Muscle of arm (tissue), 14 donors: Measurements from ENCODE around the gene MYO7B. TPM values are rescaled to one million over a fixed set of nuclear protein-coding genes. Genes with fewer than 3 reads are reported as not detected.

Source experiments
- DNase-seq: peaks from one replicate; pipeline ENCODE4 v3.0.0-alpha.2; 2013
- long read RNA-seq, 11 donors: transcript quantifications; one replicate each; lab custom pipeline, GENCODE V29; 2026
- polyA plus RNA-seq, 12 donors: library from polyadenylated mRNA; unstranded; fragments of 120-200 nt; gene quantifications; one replicate each; pipeline ENCODE4 v1.2.1, GENCODE V29; 2013; ENCODE audit not compliant: insufficient read length in 12 of 12

The MYO7B gene
- polyA plus RNA-seq, result 10 to 100 TPM in 1 of 12 donors, 1 to 10 TPM in 4, under 1 TPM in 6, not detected in 1; 0.54 to 24.5 (median 0.97) TPM
- long read RNA-seq, donor 1, partial matches to known transcripts, result 22 of 43 reads
- long read RNA-seq, donor 1, other reads (novel, unspliced or antisense), result 18 of 43 reads
- long read RNA-seq, donor 2, result 0 reads
- long read RNA-seq, donor 3, result 0 reads
- long read RNA-seq, donor 4, result 0 reads
- long read RNA-seq, donor 5, result 0 reads
- long read RNA-seq, donor 6, result 0 reads
- long read RNA-seq, donor 7, result 0 reads
- long read RNA-seq, donor 8, result 0 reads
- long read RNA-seq, donor 9, result 0 reads
- long read RNA-seq, donor 10, result 0 reads
- long read RNA-seq, donor 11, result 0 reads

DNA sequence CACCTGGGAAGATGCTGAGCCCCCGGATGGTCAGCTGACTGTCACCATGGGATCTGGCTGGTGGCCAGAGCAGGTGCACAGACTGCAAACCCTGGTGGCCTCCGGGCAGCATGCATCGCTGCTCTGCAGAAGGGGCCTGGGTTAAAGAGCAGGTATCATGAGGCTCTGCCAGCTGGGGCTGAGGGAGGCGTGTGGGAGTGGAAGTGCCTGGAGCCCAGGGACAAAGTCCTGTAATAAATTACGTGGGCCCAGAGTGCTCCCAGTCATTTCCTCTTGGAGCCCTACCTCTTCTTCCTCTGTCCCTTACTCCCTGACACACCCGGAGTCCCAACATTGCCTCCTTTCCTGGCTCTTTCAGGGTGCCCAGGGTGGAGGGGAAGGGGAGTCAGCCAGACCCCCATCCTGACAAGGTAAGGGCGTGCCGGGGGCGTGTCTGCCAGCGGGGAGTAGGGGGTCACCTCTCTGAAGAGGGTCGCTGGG is at the start of gene MYO7B:
Gene MYO7B (plus strand): TSS at position 262 of the 480 bp plus-strand sequence. CDS start 24,040 bp downstream, outside the sequence.
- DNase-seq, result no peak

DNA sequence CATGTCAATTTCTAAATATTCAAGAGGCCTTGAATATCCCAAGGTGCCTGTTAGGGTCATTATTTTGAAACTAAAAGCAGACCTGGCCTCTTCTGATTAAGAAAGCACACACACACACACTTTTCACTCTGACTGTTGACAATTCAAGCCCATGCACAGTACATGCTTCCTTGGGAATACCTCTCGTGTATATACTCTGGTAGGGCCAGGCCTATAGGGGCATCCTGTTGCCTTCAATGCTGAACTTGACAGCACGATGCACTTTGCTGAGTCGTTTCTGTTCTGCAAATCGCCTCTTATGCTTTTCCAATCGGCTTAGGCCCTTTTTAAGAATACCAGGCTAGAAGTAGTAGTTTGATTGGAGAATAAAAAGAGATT is 49.8 kb upstream of the MYO7B start:
- no peak for DNase-seq

DNA sequence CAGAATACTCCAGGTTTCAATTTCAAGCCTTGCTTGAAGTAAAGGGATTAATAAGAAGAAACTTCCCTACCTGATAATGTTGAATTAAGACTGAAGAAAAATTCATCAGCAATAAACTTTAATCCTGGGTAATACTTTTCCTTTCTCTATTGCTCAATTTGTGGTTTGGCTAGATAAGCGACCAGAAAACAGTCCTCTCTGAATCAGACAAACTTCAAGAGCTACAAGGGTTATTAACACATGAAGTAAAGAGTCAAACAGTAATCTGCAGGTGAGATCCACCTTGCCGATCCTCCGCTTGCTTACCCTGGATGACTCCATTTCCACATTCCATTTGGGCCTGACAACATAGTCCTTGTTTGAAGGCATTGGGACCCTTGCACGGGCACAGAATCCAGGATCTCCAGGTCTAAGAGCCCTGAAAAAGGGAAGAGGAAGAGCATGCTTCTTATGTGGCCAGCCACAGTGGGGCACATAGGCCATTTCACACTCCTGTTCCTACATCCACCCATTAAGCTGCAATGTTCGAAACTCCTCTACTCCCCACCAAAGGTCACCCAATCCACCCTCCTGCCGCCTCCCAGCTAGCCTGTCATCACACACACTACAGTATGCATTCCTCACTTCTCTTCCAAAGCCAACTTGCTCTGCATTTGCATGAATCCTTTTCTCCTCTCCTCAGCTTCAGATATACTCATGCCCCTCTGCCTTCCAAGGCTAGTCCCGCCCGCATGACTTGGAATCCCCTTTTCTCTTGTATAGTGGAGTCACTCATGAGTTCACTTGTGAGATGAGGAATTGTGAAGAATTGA is 49.0 kb upstream of the MYO7B start:
- no peak for DNase-seq

DNA sequence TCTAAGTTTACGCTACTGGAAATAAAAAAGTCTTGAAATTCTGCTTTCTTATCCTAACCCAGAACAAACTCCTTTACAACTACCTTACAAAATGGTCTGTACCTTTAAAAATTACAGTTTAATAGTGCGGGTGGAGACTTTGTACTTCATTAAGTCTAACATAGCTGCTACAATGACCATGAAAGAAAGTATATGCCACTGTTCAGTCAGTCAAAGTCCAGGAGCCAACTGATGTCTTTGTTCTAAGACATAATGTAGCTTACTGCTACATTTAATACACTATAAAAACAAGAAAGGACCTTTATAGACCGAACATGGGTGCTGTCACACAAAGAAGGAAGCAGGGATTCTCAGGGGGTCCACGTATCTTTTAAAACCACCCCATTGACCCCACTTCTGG is 45.2 kb upstream of the MYO7B start:
- DNase-seq, result no peak

DNA sequence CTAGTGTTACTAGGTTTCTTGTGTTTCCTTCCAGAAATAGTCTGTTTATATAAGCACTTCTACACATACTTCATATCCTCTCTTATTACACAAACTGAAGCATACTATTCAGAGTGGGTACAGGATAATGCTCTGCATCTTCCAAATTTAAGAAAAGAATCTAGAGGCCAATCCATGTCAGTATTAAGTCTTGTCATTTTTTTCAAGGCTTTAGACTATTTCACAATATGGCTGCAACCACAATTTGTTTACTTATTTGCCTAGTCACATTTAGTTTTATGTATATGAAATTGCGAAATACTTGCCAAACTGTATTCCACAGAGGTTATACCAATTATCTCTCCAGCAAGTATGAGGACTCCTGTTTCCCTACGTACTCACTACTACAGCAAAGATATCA is 37.1 kb upstream of the MYO7B start:
- DNase-seq, result no peak

DNA sequence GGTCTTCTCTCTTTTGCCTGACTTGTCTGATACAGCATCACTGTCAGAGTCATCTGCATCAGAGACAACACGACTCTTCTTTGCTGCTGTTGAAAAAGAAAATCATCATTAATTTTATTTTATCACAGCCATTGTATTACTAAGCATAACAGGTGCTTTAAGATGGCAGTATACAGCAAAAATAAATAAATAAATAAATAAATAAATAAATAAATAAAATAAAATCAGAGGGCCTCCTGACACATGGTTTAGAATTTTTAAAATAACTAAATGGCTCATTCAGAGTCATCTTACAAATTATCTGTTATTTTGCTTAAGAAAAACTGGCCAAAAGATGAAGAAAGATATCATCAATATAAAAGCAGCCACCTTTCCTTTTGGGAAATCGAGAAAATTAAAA is 32.0 kb upstream of the MYO7B start:
- DNase-seq, result no peak

DNA sequence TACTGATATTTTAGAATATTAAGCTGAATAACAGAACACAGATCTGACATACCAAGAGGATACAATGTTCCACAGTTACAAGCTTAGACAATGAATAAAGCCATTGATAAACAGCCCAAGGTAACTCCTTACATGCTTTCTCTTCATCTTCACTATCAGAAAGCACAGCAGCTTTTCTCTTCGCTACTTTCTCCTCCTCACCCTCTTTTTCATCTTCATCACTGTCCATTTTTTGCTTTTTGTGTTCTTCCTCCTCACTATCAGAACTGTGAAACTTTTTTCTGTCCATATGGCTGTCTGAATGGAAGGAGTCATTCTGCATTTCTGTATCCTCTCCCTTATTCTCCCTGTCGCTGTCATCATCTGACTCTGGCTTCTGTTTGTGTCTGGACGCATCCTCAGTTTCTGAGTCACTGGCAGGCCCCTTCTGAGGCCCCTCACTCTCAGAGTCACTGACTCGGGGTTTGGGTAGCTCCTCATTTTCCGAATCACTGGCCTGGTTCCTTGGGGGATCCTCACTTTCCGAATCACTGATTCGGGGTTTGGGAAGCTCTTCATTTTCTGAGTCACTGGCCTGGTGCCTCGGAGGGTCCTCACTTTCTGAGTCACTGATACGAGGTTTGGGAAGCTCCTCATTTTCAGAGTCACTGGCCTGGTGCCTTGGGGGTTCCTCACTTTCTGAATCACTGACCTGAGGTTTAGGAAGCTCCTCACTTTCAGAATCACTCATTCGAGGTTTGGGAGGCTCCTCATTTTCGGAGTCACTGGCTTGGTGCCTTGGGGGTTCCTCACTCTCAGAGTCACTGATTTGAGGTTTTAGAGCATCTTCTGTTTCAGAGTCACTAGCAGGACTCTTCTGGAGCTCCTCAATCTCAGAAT is 30.7 kb upstream of the MYO7B start:
- DNase-seq, result no peak

DNA sequence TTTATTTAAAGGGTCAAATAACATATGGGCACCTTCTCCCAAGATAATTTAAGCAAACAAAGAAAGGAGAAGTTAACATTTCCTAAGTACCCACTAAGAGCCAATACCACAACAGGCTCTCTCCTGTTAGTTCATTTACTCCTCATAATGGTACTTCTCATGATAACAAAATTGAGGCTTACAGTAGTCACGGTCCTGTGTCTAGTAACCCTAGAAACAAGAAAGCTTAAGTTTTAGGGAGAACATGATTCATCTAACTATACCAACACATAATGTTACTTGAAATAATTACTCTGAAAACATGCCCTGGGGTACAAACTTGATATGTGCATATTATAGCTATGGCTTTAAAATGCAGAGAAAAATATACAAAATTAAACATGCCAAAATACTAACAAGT is 29.0 kb upstream of the MYO7B start:
- DNase-seq, result no peak

DNA sequence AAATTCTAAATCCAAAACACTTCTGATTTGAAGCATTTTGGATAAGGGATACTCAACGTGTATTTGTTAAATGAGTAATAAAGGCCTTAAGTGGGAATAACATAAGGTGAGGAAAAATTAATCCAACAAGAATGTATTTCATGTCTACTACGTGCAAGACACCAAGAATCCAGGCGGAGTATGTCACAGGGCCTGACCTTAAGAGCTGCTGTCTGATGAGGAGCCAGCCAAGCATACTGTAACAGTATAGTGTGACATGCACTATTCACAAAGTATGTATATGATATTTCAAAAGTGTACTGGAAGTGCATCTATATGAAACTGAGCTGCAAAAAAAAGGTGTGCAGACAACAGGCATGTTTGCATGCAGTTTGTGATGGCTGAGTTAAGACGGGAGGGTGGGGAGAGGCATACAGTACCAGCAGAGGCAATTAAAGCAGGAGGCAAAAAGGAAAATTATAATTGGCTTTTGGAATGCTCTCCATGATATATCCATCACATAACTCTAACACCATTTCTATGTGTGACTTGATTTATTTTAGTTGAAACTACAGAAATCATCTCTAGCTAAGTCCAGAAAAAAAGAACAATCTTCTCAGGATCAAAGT is 27.4 kb upstream of the MYO7B start:
- no peak for DNase-seq

DNA sequence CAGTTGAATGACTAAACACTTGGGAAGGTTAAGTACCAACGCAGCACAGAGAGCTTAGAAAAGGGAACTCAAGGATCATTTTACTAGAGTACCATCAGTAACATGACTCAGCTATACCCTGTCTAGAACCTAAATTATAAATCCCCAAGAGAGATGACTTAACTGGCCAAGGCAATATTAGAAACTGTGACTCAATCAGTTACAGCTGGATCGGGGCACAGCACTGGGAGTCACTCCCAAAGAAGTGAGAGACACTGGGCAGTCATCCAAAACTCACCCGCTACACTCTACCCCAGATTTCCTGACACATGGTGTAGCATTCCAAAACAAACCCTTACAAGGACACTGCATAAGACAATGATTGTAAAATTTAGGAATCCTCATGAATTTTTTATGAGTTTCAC is 26.9 kb upstream of the MYO7B start:
- peak; percentile 54 for DNase-seq

DNA sequence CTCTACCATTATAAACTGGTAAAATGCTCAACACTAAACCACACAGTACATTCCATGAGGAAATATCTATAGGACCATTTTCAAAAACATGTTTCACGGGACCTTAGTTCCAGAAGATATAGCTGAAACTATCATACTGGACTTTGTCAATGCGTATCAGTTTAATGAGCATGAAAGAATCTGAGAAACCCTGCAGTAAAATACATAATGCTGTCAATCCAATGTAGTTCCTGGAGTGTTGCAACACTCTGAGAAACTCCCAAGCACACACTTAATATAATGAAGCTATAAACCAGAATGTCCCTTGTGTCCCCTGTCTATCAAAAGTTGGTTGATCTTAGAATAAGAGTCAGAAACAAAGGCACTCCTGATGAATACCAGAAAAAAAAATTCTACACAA is 25.4 kb upstream of the MYO7B start:
- no peak for DNase-seq

DNA sequence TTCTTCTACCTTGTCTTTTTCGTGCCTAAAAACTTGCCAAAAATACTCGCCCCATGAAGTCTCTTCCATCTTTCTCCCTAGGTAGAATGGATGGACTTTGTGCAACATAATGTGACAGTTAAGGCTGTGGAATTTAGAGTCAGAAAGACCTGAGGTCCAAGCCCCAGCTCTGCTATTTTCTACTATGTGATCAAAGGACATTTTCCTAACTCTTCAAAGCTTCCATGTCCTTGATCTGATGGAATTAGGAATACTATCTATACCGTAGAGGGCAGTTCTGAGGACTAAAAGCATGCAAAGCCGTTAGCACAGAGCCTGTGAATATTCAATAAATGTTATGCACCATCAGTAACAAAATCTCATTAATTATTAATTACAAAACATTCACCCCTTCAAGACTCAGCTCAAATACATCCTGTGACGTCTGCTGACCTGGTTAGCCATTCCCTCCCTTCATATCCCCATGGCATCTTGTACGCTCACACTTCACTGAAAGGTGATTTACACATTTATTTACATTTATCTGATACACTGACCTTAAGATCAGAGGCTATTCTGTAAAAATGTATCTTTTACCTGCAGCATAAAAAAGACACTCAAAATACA is 24.3 kb upstream of the MYO7B start:
- no peak for DNase-seq

DNA sequence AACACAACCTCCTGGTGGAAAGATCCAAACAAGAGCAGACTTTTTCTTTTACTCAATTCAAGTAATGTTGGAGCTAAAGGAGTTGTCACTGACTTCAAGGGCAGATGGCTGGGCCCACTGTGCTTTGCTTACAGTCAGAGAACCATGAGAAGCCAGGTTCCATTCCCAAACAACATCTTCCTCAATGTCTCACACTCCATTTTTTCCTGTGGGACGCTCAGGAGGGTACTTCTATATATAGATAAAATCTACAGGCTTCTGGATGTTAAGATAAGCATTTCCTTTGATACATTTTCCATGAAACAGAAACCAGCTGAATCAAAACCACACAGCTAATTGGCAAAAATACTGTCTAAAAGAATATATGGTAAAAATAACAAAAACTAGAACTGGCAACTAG is 23.6 kb upstream of the MYO7B start:
- DNase-seq, result no peak

DNA sequence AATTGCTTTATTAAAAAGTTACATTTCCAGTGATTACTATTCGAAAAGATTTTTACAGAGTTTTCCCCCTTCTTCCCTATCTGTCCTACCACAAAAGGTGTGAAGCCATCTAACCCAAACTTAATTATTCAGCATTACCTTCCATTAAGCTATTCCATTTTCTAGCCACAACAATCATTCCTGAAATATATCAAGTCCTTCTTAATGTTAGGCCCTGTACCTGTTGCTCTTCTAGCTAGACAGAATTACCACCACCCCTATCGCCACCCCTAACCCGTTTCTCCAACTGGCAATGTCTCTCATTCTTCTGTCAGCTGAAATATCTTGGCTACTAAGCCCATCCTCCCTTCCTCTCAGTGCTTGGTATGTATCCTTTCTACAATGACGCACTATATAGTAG is 23.1 kb upstream of the MYO7B start:
- no peak for DNase-seq

DNA sequence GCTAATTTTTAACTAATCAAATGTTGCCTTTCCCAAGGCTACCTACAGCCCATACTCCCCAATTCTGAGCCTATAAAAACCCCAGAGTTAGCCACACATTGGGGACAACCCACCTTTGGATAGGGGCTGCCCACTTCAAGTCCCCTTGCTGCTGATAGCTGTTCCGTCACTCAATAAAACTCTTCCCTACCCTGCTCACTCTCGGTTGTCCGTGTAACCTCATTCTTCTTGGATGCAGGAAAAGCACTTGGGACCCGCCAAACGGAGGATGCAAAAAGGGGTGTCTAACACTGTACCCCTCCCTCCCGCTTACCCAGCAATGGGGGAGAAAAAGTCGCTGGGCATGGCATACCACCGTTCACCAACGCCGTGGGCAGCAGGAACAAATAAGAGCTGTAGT is 21.4 kb upstream of the MYO7B start:
- no peak for DNase-seq

DNA sequence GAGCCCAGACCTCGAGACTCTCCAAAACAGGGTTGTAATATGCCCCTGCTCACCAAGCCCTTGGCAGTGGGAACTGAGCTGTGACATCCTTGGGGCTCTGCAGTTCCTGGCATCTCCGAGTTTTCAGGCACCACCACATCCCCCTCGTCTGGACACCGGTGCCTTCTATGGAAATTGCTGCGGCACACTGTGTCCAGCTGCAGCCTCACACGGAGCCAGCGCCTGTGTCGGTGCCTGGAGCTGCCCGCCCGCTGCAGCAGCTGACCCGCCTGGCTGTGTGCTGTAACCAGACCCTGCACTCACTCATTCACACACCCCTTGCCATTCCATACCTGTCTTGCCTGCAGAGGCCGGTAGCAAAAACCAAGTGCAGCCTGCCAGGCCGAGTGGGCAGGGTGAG is 21.0 kb upstream of the MYO7B start:
- no peak for DNase-seq

DNA sequence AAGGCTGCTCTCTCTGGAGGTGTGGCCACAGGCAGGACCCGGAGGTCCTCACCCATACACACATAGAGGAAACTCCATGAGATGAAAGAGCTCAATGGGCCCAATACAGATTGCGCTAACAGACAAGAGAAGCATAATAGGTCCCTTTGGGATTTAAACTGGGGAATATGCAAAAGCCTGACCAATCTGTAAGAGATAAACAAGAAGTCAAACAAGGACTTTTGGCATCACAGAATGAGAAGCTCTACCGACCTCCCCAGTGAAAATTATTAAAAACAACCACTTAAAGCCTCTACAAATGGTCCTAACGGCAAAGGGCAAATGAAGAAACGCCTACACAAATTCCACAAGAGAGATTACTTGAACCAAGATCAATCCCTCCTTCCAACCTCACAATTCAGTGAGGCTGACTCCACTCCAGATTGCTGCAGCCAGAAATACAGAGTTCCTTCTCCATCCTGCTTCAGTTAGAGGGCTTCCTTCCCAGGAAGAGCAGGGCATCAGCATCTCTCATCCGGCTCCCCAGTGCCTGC is 20.0 kb upstream of the MYO7B start:
- no peak for DNase-seq

DNA sequence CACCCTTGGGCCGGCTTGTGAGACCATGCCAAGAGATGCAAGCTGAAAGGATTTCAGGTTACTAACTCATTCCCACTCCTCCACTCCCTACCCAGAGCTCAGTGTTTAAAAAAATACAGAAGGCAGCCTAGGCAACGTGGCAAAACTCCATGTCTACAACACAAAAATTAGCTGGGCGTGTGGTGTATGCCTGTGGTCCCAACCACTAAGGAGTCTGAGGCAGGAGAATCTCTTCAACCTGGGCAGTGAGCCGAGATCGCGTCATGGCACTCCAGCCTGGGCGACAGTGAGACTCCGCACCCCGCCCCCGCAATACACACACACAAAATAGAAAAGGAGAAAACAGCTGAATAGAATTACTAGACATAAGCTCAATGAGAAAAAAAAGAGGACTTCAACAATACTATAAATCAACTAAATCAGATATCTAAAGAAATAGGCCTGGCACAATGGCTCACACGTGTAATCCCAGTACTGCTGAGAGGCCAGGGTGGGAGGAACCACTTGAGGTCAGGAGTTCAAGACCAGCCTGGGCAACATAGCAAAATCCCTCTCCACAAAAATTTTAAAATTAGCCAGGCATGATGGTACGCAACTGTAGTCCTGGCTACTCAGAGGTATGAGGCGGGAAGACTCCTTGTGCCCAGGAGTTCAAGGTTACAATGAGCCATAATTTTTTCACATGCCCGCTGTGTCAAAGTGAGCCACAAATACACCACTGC is 19.3 kb upstream of the MYO7B start:
- peak; percentile 59 for DNase-seq

DNA sequence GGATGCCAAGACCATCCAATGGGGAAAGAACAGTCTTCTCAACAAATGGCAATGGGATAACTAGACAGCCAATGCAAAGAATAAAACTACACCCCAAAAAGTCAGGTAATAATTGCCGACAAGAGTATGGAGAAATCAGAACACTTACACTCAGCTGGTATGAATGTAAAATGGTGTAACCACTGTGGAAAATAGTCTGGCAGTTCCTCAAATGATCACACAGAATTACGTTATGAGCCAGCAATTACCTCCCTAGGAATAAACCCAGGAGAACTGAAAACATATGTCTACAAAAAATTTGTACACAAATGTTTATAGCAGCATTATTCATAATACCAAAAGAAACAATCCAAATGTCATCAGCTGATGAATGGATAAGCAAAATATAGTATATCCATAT is 18.0 kb upstream of the MYO7B start:
- no peak for DNase-seq

DNA sequence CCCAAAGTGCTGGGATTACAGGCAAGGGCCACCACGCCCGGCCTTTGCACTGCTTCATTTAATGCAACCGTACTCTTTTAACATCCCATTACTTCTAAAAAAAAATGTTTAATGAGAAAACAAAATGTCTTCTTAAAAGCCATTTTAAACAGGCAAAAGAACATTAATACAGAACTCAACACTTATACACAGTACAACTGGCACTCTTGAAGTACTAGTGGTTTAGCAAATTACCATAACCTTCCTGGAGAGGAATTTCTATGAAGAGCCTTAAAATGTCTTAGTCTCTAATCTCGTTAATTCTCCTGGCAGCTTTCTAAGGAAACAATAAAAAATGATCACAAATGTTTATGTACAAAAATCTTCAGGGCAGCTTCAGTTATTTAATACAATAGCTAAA is 15.1 kb upstream of the MYO7B start:
- no peak for DNase-seq
